H9 (cell line): ENCODE measurements around the gene GATC. TPM values are rescaled to one million over a fixed set of nuclear protein-coding genes. Genes with fewer than 3 reads are reported as not detected.

ENCODE experiments used
- DNase-seq: peaks from one replicate; pipeline ENCODE4 v3.0.0-alpha.2; 2017
- H2AFZ ChIP-seq: one replicate; pipeline ENCODE4 v1.6.1; 2013; ENCODE audit warnings: mild to moderate bottlenecking, low read length, control low read depth, moderate library complexity
- H2AK5ac ChIP-seq: 2 replicates; pipeline ENCODE4 v1.6.1; 2013; ENCODE audit warnings: low read length, control low read depth, mixed read lengths; ENCODE audit not compliant: insufficient read length
- H2BK120ac ChIP-seq: one replicate; pipeline ENCODE4 v1.6.1; 2013; ENCODE audit warnings: low read depth, mild to moderate bottlenecking, low read length, control low read depth, inconsistent platforms; ENCODE audit not compliant: poor library complexity, severe bottlenecking
- H2BK12ac ChIP-seq: 2 replicates; pipeline ENCODE4 v1.6.1; 2013; ENCODE audit warnings: low read length, control low read depth, mixed read lengths, low read depth; ENCODE audit not compliant: insufficient read length
- H2BK15ac ChIP-seq: 2 replicates; pipeline ENCODE4 v1.6.1; 2013; ENCODE audit warnings: low read depth, low read length, control low read depth
- H2BK20ac ChIP-seq: one replicate; pipeline ENCODE4 v1.6.1; 2013; ENCODE audit warnings: low read depth, mild to moderate bottlenecking, low read length, control low read depth, inconsistent platforms; ENCODE audit not compliant: poor library complexity, severe bottlenecking
- H2BK5ac ChIP-seq: 2 replicates; pipeline ENCODE4 v1.6.1; 2013; ENCODE audit warnings: low read length, control low read depth, mixed read lengths; ENCODE audit not compliant: insufficient read length
- H3K14ac ChIP-seq: 2 replicates; pipeline ENCODE4 v1.6.1; 2013; ENCODE audit warnings: low read length, control low read depth; ENCODE audit not compliant: insufficient read depth
- H3K18ac ChIP-seq: 2 replicates; pipeline ENCODE4 v1.6.1; 2013; ENCODE audit warnings: low read depth, mild to moderate bottlenecking, mixed read lengths, low read length, control low read depth; ENCODE audit not compliant: insufficient read length
- H3K23ac ChIP-seq: 2 replicates; pipeline ENCODE4 v1.6.1; 2013; ENCODE audit warnings: low read length, control low read depth, mixed read lengths, low read depth; ENCODE audit not compliant: insufficient read length
- H3K23me2 ChIP-seq: 2 replicates; pipeline ENCODE4 v1.6.1; 2013; ENCODE audit warnings: low read depth, mild to moderate bottlenecking, mixed read lengths, low read length, control low read depth; ENCODE audit not compliant: insufficient read length, poor library complexity, severe bottlenecking
- H3K27ac ChIP-seq: 2 replicates; pipeline ENCODE4 v1.5.1; 2013; ENCODE audit warnings: low read length, control low read depth, mixed read lengths, low read depth; ENCODE audit not compliant: insufficient read length
- H3K27me3 ChIP-seq: 2 replicates; pipeline ENCODE4 v1.6.1; 2013; ENCODE audit warnings: low read length, control low read depth, inconsistent platforms; ENCODE audit not compliant: insufficient read depth
- H3K4ac ChIP-seq: 2 replicates; pipeline ENCODE4 v1.6.1; 2013; ENCODE audit warnings: low read depth, mild to moderate bottlenecking, control low read depth, inconsistent platforms, low read length, moderate library complexity
- H3K4me1 ChIP-seq: 2 replicates; pipeline ENCODE4 v1.6.1; 2013; ENCODE audit warnings: low read length, control low read depth, inconsistent platforms; ENCODE audit not compliant: insufficient read depth
- H3K4me2 ChIP-seq: 2 replicates; pipeline ENCODE4 v1.6.1; 2013; ENCODE audit warnings: low read length, control low read depth, mixed read lengths; ENCODE audit not compliant: insufficient read length, insufficient read depth
- H3K56ac ChIP-seq: 2 replicates; pipeline ENCODE4 v1.6.1; 2013; ENCODE audit warnings: low read depth, mild to moderate bottlenecking, mixed read lengths, low read length, control low read depth; ENCODE audit not compliant: insufficient read length
- H3K79me1 ChIP-seq: 2 replicates; pipeline ENCODE4 v1.6.1; 2013; ENCODE audit warnings: low read depth, mild to moderate bottlenecking, moderate library complexity, low read length, control low read depth, inconsistent platforms; ENCODE audit not compliant: insufficient read depth, poor library complexity, severe bottlenecking
- H3K79me2 ChIP-seq: 2 replicates; pipeline ENCODE4 v1.6.1; 2013; ENCODE audit warnings: low read length, control low read depth, inconsistent platforms; ENCODE audit not compliant: insufficient read depth
- H3K9ac ChIP-seq: 2 replicates; pipeline ENCODE4 v1.6.1; 2013; ENCODE audit warnings: low read length, control low read depth, mixed read lengths; ENCODE audit not compliant: insufficient read length; ENCODE audit errors: extremely low read depth
- H3K9me3 ChIP-seq: one replicate; pipeline ENCODE4 v1.6.1; 2013; ENCODE audit warnings: low read depth, low read length, inconsistent platforms; ENCODE audit not compliant: control insufficient read depth
- H3T11ph ChIP-seq: one replicate; pipeline ENCODE4 v1.6.1; 2013; ENCODE audit warnings: mild to moderate bottlenecking, low read length, control low read depth, inconsistent platforms
- H4K20me1 ChIP-seq: one replicate; pipeline ENCODE4 v1.6.1; 2013; ENCODE audit not compliant: control insufficient read depth, insufficient read length, insufficient read depth
- H4K5ac ChIP-seq: 2 replicates; pipeline ENCODE4 v1.6.1; 2013; ENCODE audit warnings: low read depth, mild to moderate bottlenecking, mixed read lengths, low read length, control low read depth; ENCODE audit not compliant: insufficient read length
- H4K8ac ChIP-seq: replicated peaks from 2 replicates; pipeline ENCODE4 v1.6.1; 2013; ENCODE audit warnings: low read length, control low read depth, mixed read lengths, low read depth; ENCODE audit not compliant: insufficient read length
- H4K91ac ChIP-seq: 2 replicates; pipeline ENCODE4 v1.6.1; 2013; ENCODE audit warnings: low read depth, mild to moderate bottlenecking, moderate library complexity, mixed read lengths, low read length, control low read depth; ENCODE audit not compliant: insufficient read length
- H3K27ac Mint-ChIP-seq, 3 experiments: 2 replicates in 2 of 3; 3 replicates in 1 of 3; pipeline ENCODE4 v1.8.0; 2020 to 2021; ENCODE audit warnings: mixed read lengths in 3 of 3, mild to moderate bottlenecking in 1 of 3, moderate library complexity in 1 of 3
- H3K27me3 Mint-ChIP-seq: 2 replicates; pipeline ENCODE4 v1.8.0; 2021; ENCODE audit warnings: low read depth, mild to moderate bottlenecking, moderate library complexity, mixed read lengths
- H3K36me3 Mint-ChIP-seq, 3 experiments: 2 replicates in 2 of 3; 3 replicates in 1 of 3; pipeline ENCODE4 v1.8.0; 2020 to 2021; ENCODE audit warnings: low read depth in 3 of 3, mixed read lengths in 3 of 3; ENCODE audit not compliant: insufficient read depth in 1 of 3
- H3K4me1 Mint-ChIP-seq, 2 experiments: 2 replicates each; pipeline ENCODE4 v1.8.0; 2020; ENCODE audit warnings: mixed read lengths in 2 of 2
- H3K4me3 Mint-ChIP-seq, 2 experiments: 2 replicates in 1 of 2; 3 replicates in 1 of 2; pipeline ENCODE4 v1.8.0; 2020 to 2021; ENCODE audit warnings: mild to moderate bottlenecking in 2 of 2, mixed read lengths in 2 of 2, moderate library complexity in 1 of 2
- H3K9me3 Mint-ChIP-seq, 2 experiments: 2 replicates in 1 of 2; 3 replicates in 1 of 2; pipeline ENCODE4 v1.8.0; 2020; ENCODE audit warnings: mild to moderate bottlenecking in 2 of 2, mixed read lengths in 2 of 2, moderate library complexity in 1 of 2
- CTCF ChIP-seq: fragments of 200-600 bp; sonication (generic); conservative IDR thresholded peaks from 3 replicates; pipeline ENCODE4 v1.8.0; 2021; ENCODE audit warnings: antibody characterized with exemption, mild to moderate bottlenecking
- WGBS: extraction: QIAGEN DNeasy Blood & Tissue Kit; methylation state at CpG from one replicate; pipeline ENCODE4 v1.1.7; 2013; ENCODE audit warnings: missing lambda C conversion rate, low lambda C conversion rate, mixed read lengths; ENCODE audit not compliant: insufficient read length; ENCODE audit errors: extremely low coverage; 5-methylcytosine and 5-hydroxymethylcytosine counted together
- total RNA-seq: library from RNA; stranded (reverse); gene quantifications from 2 replicates; pipeline ENCODE4 v1.2.1, GENCODE V29; 2021

The GATC gene
- total RNA-seq, 1 experiment from 2014 or later = 25.9 TPM

GRCh38 chr12:120467439-120467838 is 21.2 kb downstream of the GATC start:
- no peaks in the 10 kb centered on the region for H3K4me1 ChIP-seq
- Mint-ChIP-seq H3K9me3 (no peaks in the 10 kb centered on the region), H3K27ac (peak overlapping the region in 1 of 3 experiments; percentile 5; a peak in 1 of 7 replicates), H3K27me3 (no peaks in the 10 kb centered on the region), H3K4me3 (peak overlapping the region; percentile 92 to 94; a peak in 4 of 5 replicates), H3K36me3 (peaks cover 37 to 54% (median 48%) of the 10 kb centered on the region in 3 experiments), H3K4me1 (peaks cover 17 to 24% of the 10 kb centered on the region in 2 experiments)
- no peak overlapping the region for H4K8ac ChIP-seq
- H3K9ac ChIP-seq = no peak overlapping the region
- H2BK120ac ChIP-seq = no peak overlapping the region
- WGBS = no CpG with 5 or more reads among the region's 6 CpGs
- H3K79me2 ChIP-seq = peaks cover 11% of the 10 kb centered on the region; the same call in 1 of the 2 replicates
- no peak for TF ChIP-seq CTCF
- H3K56ac ChIP-seq = no peak overlapping the region
- H3K79me1 ChIP-seq = peaks cover 3% of the 10 kb centered on the region
- no peak overlapping the region for H2BK12ac ChIP-seq
- H3K27me3 ChIP-seq = no peaks in the 10 kb centered on the region
- peaks cover 7% of the 10 kb centered on the region for H3K23me2 ChIP-seq
- H4K20me1 ChIP-seq = no peaks in the 10 kb centered on the region
- H4K91ac ChIP-seq = no peak overlapping the region
- no peak overlapping the region for H2BK15ac ChIP-seq
- no peak overlapping the region for H3K14ac ChIP-seq
- DNase-seq = no peak
- no peak overlapping the region for H3K23ac ChIP-seq
- no peak overlapping the region for H3K18ac ChIP-seq
- H3K4me2 ChIP-seq = peak overlapping the region; percentile 74
- no peak overlapping the region for H2AFZ ChIP-seq
- no peak overlapping the region for H3T11ph ChIP-seq
- no peak overlapping the region for H3K4ac ChIP-seq
- H2BK5ac ChIP-seq = no peak overlapping the region
- H2AK5ac ChIP-seq = no peak overlapping the region
- H3K27ac ChIP-seq = no peak overlapping the region
- H3K9me3 ChIP-seq = no peaks in the 10 kb centered on the region
- no peak overlapping the region for H4K5ac ChIP-seq
- no peak overlapping the region for H2BK20ac ChIP-seq
